Spleen (tissue), 11 donors: ENCODE measurements around the gene ABAT. TPM values are rescaled to one million over a fixed set of nuclear protein-coding genes. Genes with fewer than 3 reads are reported as not detected.

Source experiments
- DNase-seq: peaks from one replicate; pipeline ENCODE4 v3.0.0-alpha.2; 2020
- H3K27ac ChIP-seq, 8 donors: fragments of 200-600 bp; sonication (generic) in 7 of 8; 1 replicate in 4 of 8; 2 replicates in 4 of 8; pipeline versions ENCODE4 v1.5.0 to v1.8.0; 2016 to 2021; ENCODE audit warnings: inconsistent platforms in 4 of 8, mild to moderate bottlenecking in 4 of 8, moderate library complexity in 1 of 8
- H3K27me3 ChIP-seq, 7 donors: fragments of 200-600 bp; sonication (generic) in 6 of 7; replicated peaks in 1 of 7; 1 replicate in 4 of 7; 2 replicates in 3 of 7; pipeline versions ENCODE4 v1.5.0 to v1.8.0; 2016 to 2021; ENCODE audit warnings: inconsistent platforms in 3 of 7, mild to moderate bottlenecking in 1 of 7
- H3K36me3 ChIP-seq, 6 donors: fragments of 200-600 bp; sonication (generic) in 5 of 6; 1 replicate in 4 of 6; 2 replicates in 2 of 6; pipeline versions ENCODE4 v1.5.0 to v1.8.0; 2016 to 2021; ENCODE audit warnings: inconsistent platforms in 2 of 6
- H3K4me1 ChIP-seq, 6 donors: fragments of 200-600 bp; sonication (generic) in 5 of 6; 1 replicate in 3 of 6; 2 replicates in 3 of 6; pipeline versions ENCODE4 v1.5.0 to v1.8.0; 2016 to 2021; ENCODE audit warnings: inconsistent platforms in 3 of 6
- H3K4me3 ChIP-seq, 8 donors: fragments of 200-600 bp; sonication (generic) in 7 of 8; 1 replicate in 4 of 8; 2 replicates in 4 of 8; pipeline versions ENCODE4 v1.5.0 to v1.8.0; 2016 to 2021; ENCODE audit warnings: inconsistent platforms in 4 of 8, mild to moderate bottlenecking in 4 of 8, moderate library complexity in 2 of 8
- H3K9me3 ChIP-seq, 8 donors: fragments of 200-600 bp; sonication (generic) in 7 of 8; 1 replicate in 4 of 8; 2 replicates in 4 of 8; pipeline versions ENCODE4 v1.5.0 to v1.8.0; 2016 to 2021; ENCODE audit warnings: inconsistent platforms in 4 of 8
- POLR2A ChIP-seq, 3 donors: fragments of 450-650 bp; IDR thresholded peaks; one replicate each; pipeline ENCODE4 v1.5.1; 2017; ENCODE audit warnings: antibody characterized with exemption in 3 of 3, mild to moderate bottlenecking in 1 of 3
- POLR2AphosphoS5 ChIP-seq, 3 donors: sonication (generic); formaldehyde crosslinking; IDR thresholded peaks; one replicate each; pipeline ENCODE4 v1.5.1; 2017; ENCODE audit warnings: antibody characterized with exemption in 3 of 3
- WGBS, 5 donors: extraction: QIAGEN DNeasy Blood & Tissue Kit in 3 of 5; methylation state at CpG; one replicate each; pipeline versions ENCODE4 v1.1.5 to v1.1.7; 2013 to 2018; 5-methylcytosine and 5-hydroxymethylcytosine counted together
- intact Hi-C: fragments of 100-400 bp; cut with DNase I; formaldehyde crosslinking; loops from one replicate; pipeline ENCODE4 v1.15.0; 2023; ENCODE audit warnings: low total_unique reads
- polyA plus RNA-seq, 3 donors: library from polyadenylated mRNA; stranded (reverse); fragments of 200-250 nt; gene quantifications; one replicate each; pipeline ENCODE4 v1.2.1, GENCODE V29; 2013
- total RNA-seq, 7 donors: library from RNA; depleted of rRNA in 3 of 7; stranded (reverse); fragments of >200 nt in 3 of 7; fragmentation: NEBNext Ultra II Directional in 4 of 7; extraction: Animal tissue kit (Norgen Biotek cat#: 25700) in 4 of 7; gene quantifications; one replicate each; pipeline versions ENCODE4 v1.1.0 to v1.2.1, GENCODE V29; 2016 to 2021
- TF ChIP-seq, protein P1 (sequence below), 11 experiments: fragments of 200-600 bp in 7 of 11; fragments of 450-650 bp in 4 of 11; sonication (generic) in 4 of 11; IDR thresholded peaks in 8 of 11; conservative IDR thresholded peaks in 3 of 11; 1 replicate in 7 of 11; 2 replicates in 4 of 11; pipeline versions ENCODE4 v1.4.0 to v1.8.0; 2016 to 2021; ENCODE audit warnings: antibody characterized with exemption in 11 of 11, inconsistent platforms in 4 of 11, mild to moderate bottlenecking in 1 of 11
- donor health status: healthy with polysubstance abuse.
- donor health status: DM: no; HTN: no; CAD: no; lungs with moderate emphysema.
- donor health status: DM: no; HTN: no; CAD: no.
- donor health status: Bipolar disorder and iron deficiency.
- donor health status: healthy.
- donor health status: DM: no; HTN: no; CAD: no.
- donor health status: DM: yes; HTN: yes; CAD: no.

Gene ABAT
- total and polyA plus RNA-seq, 10 donors: 3.9 to 13.5 (median 8.3) TPM

DNA sequence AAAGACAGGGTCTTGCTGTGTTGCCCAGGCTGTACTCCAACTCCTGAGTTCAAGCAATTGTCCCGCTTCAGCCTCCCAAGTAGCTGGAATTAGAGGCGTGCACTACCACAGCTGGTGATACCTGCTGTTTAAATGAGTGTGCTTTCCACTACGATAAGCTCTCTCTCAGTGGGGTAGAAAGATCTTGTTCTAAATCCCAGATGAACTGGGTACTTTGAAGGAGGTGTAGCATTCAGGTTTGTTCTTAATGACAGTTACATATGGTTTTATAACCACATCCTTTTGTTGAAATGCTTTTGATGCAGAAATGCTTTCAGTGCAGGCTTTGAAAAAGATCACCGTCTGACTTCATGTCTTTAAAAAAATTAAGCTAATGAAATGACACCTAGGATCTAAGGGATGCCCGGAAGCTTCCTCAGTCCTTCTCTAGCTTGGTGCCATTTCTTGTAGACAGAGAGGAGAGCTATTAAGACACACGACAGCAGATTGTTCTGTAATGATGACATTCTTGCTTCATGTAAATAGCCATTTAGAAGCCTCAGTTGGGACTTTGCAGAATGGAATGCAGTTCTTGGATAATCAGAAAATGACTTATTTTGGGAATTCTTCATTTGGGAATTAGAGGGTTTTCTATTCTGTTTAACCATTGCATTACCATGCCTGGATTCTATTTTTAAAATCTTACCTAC, 142.7 kb downstream of the ABAT start:
- WGBS, 5 donors: 61 to 79% (median 69%) methylated on average over 6 of the region's 6 CpGs
- H3K4me1 ChIP-seq: peaks cover 0 to 31% (median 11%) of the 10 kb centered on the region in 6 donors
- TF ChIP-seq, protein P1, sequence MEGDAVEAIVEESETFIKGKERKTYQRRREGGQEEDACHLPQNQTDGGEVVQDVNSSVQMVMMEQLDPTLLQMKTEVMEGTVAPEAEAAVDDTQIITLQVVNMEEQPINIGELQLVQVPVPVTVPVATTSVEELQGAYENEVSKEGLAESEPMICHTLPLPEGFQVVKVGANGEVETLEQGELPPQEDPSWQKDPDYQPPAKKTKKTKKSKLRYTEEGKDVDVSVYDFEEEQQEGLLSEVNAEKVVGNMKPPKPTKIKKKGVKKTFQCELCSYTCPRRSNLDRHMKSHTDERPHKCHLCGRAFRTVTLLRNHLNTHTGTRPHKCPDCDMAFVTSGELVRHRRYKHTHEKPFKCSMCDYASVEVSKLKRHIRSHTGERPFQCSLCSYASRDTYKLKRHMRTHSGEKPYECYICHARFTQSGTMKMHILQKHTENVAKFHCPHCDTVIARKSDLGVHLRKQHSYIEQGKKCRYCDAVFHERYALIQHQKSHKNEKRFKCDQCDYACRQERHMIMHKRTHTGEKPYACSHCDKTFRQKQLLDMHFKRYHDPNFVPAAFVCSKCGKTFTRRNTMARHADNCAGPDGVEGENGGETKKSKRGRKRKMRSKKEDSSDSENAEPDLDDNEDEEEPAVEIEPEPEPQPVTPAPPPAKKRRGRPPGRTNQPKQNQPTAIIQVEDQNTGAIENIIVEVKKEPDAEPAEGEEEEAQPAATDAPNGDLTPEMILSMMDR (IDR thresholded peaks at IDR 0.05 in 8 of 11, conservative IDR thresholded peaks at IDR 0.05 in 3 of 11): no peak
- TF ChIP-seq POLR2A (IDR thresholded peaks at IDR 0.05) (no peak), POLR2AphosphoS5 (IDR thresholded peaks at IDR 0.05) (no peak)
- H3K27me3 ChIP-seq: no peaks in the 10 kb centered on the region
- H3K9me3 ChIP-seq: no peaks in the 10 kb centered on the region
- no peak overlapping the region for H3K27ac ChIP-seq
- H3K4me3 ChIP-seq: no peak overlapping the region
- intact Hi-C loops: no loop called here
- H3K36me3 ChIP-seq: peaks cover 8 to 96% (median 78%) of the 10 kb centered on the region in 6 donors
- DNase-seq: no peak

DNA sequence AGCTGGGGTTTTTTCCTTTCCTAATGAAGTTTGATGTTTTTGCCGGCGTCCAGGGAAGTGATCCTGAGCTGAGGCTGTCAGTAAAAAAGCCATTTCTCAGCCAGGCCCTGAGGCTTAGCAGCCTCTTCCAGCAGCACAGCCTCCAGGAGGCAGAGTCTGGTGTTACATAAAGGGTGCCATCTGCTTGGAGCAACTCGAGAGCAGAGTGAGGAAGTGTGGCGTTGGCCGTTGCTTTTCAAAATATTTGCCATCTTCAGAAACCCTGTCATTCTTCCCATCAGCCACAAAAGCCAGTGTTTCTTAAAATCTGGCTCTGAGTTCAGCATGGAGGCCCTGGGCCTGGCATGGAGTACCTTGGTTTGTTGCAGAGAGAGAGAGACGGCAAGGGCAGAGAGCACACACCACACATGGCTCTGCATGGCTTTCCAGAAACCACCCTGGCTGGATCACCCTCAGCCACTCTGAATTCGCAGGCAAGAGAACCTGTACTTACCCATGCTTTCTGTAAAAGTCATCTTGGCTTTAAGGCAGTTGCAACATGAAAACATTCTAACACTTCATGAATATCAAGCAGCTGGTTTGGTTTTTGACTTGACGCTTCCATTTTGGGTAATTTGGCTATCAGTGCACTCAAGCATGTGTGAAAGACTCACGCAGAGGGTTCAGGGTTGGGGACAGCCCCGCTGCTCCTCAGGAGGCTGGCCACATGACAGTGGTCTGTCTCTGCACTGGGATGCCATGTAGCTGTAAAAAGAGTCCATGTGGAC, 144.3 kb downstream of the ABAT start:
- Histone ChIP-seq H3K27ac (no peak overlapping the region), H3K9me3 (no peaks in the 10 kb centered on the region), H3K4me1 (peaks cover 0 to 31% (median 11%) of the 10 kb centered on the region in 6 donors), H3K27me3 (no peaks in the 10 kb centered on the region), H3K4me3 (no peak overlapping the region), H3K36me3 (peaks cover 3 to 89% (median 62%) of the 10 kb centered on the region in 6 donors)
- 66 to 76% (median 73%) methylated on average over 10 of the region's 10 CpGs for WGBS, 5 donors
- DNase-seq: no peak
- intact Hi-C loops: no loop called here
- TF ChIP-seq POLR2AphosphoS5 (IDR thresholded peaks at IDR 0.05) (no peak), POLR2A (IDR thresholded peaks at IDR 0.05) (no peak)
- TF ChIP-seq, protein P1 (IDR thresholded peaks at IDR 0.05 in 8 of 11, conservative IDR thresholded peaks at IDR 0.05 in 3 of 11): no peak

DNA sequence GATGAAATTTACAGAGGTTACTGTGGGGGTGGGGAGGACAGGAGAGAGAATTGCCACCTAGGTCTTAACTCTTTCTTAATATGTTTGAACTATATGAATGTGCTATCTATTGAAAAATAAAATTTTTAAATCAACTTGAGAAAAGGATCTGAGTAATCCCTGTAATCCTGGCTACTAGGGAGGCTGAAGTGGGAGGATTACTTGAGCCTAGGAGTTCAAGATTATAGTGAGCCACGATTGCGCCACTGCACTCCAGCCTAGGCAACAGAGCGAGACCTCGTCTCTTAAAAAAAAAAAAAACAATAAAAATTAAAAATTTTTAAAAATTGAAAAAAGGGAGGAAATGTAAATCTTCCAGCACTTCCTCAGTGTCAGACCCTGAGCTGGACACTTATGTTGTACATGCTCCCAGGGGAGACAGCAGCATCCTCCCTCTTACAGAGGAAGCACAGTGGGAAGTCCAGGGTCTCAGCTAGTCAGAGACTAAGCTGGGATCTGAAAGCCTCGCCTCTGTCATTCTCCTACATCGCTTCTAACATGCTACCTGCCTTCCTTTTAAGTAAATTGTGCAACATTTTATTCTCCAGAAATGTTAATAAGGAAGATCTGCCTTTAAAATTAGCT, 145.1 kb downstream of the ABAT start:
- TF ChIP-seq, protein P1 (IDR thresholded peaks at IDR 0.05 in 8 of 11, conservative IDR thresholded peaks at IDR 0.05 in 3 of 11): no peak
- Histone ChIP-seq H3K9me3 (no peaks in the 10 kb centered on the region), H3K27me3 (no peaks in the 10 kb centered on the region), H3K4me1 (peaks cover 0 to 31% (median 11%) of the 10 kb centered on the region in 6 donors), H3K4me3 (no peak overlapping the region), H3K36me3 (peaks cover 0 to 81% (median 56%) of the 10 kb centered on the region in 6 donors), H3K27ac (no peak overlapping the region)
- WGBS, 5 donors: 72 to 80% (median 77%) methylated on average over 6 of the region's 6 CpGs
- no peak for DNase-seq
- intact Hi-C loops: no loop called here

DNA sequence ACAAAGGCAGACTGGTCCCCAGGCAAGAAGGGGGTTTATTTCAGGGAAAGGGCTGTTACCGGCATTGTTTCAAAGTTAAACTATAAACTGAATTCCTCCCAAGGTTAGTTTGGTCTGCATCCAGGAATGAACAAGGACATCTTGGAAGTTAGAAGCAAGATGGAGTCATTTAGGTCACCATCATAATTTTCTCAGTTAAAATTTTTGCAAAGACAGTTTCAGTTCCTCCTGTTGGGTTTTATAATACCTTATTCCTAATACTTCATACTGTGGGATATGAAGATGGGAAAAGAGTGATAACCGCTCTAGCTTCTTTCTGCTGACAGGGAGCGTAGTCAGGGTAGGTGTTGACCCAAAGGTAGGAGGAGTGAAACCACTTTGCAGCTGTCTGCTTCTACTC, 148.0 kb downstream of the ABAT start:
- H3K4me1 ChIP-seq: peaks cover 0 to 21% (median 11%) of the 10 kb centered on the region in 6 donors
- H3K4me3 ChIP-seq: no peak overlapping the region
- 86 to 97% (median 93%) methylated on average over 3 of the region's 3 CpGs for WGBS, 5 donors

More for the DNA sequence above, 148.0 kb downstream of the ABAT start:
- Histone ChIP-seq H3K27me3 (no peaks in the 10 kb centered on the region), H3K9me3 (no peaks in the 10 kb centered on the region), H3K27ac (no peak overlapping the region), H3K36me3 (peaks cover 0 to 71% (median 31%) of the 10 kb centered on the region in 6 donors)
- intact Hi-C loops: no loop called here
- DNase-seq: no peak
- no peak for TF ChIP-seq POLR2A (IDR thresholded peaks at IDR 0.05)
- TF ChIP-seq POLR2AphosphoS5 (IDR thresholded peaks at IDR 0.05): no peak
- TF ChIP-seq, protein P1 (IDR thresholded peaks at IDR 0.05 in 8 of 11, conservative IDR thresholded peaks at IDR 0.05 in 3 of 11): no peak
